HG03469 (cell line): ENCODE results near the gene SUGCT.

ENCODE experiments used
- ATAC-seq: cut with Tn5 transposase; IDR thresholded peaks from one replicate; pipeline ENCODE4 v1.9.1; 2021; ENCODE audit warnings: mild to moderate bottlenecking, moderate library complexity, moderate number of reproducible peaks; ENCODE audit not compliant: unreplicated experiment

Gene SUGCT

GRCh38 chr7:40704172-40704571 is 569.4 kb downstream of the SUGCT start:
- no peak for ATAC-seq

GRCh38 chr7:40706829-40707228 is 572.0 kb downstream of the SUGCT start:
- no peak for ATAC-seq

- peak; percentile 91 for ATAC-seq
Measured at GRCh38 chr7:40709062-40709964, 574.5 kb downstream of the SUGCT start.

- no peak for ATAC-seq
Measured at GRCh38 chr7:40711706-40712105, 576.9 kb downstream of the SUGCT start.

GRCh38 chr7:40714363-40715052 is 579.7 kb downstream of the SUGCT start:
- no peak for ATAC-seq

GRCh38 chr7:40715053-40715430 is 580.2 kb downstream of the SUGCT start:
- no peak for ATAC-seq

GRCh38 chr7:40716052-40716451 is 581.2 kb downstream of the SUGCT start:
- no peak for ATAC-seq

- ATAC-seq, result peak; percentile 64
Measured at GRCh38 chr7:40717242-40717641, 582.4 kb downstream of the SUGCT start.

- no peak for ATAC-seq
Measured at GRCh38 chr7:40720416-40720815, 585.6 kb downstream of the SUGCT start.

- ATAC-seq, result no peak
Measured at GRCh38 chr7:40721342-40721949, 586.6 kb downstream of the SUGCT start.

- ATAC-seq, result no peak
Measured at GRCh38 chr7:40722242-40722641, 587.4 kb downstream of the SUGCT start.

GRCh38 chr7:40723829-40724228 is 589.0 kb downstream of the SUGCT start:
- ATAC-seq, result no peak

- ATAC-seq, result no peak
Measured at GRCh38 chr7:40726559-40726958, 591.8 kb downstream of the SUGCT start.

GRCh38 chr7:40733114-40733513 is 598.3 kb downstream of the SUGCT start:
- ATAC-seq, result no peak

GRCh38 chr7:40733578-40733977 is 598.8 kb downstream of the SUGCT start:
- ATAC-seq, result no peak

- no peak for ATAC-seq
Measured at GRCh38 chr7:40739257-40739656, 604.5 kb downstream of the SUGCT start.

- ATAC-seq, result no peak
Measured at GRCh38 chr7:40742270-40742669, 607.5 kb downstream of the SUGCT start.

- no peak for ATAC-seq
Measured at GRCh38 chr7:40746841-40747556, 612.2 kb downstream of the SUGCT start.

- no peak for ATAC-seq
Measured at GRCh38 chr7:40747856-40748255, 613.1 kb downstream of the SUGCT start.

- no peak for ATAC-seq
Measured at GRCh38 chr7:40749877-40750276, 615.1 kb downstream of the SUGCT start.

- ATAC-seq, result no peak
Measured at GRCh38 chr7:40753455-40753854, 618.6 kb downstream of the SUGCT start.
